HG02798 (cell line): Measurements from ENCODE around the gene AACS.
"Not testable (repeated sequence)": the region's sequence is repeated elsewhere in the genome, so short reads cannot be mapped to it uniquely, and the experiment has no call there.

Experiments
- ATAC-seq: cut with Tn5 transposase; IDR thresholded peaks from one replicate; pipeline ENCODE4 v1.9.1; 2021; ENCODE audit warnings: mild to moderate bottlenecking; ENCODE audit not compliant: unreplicated experiment, poor library complexity

Gene AACS

DNA sequence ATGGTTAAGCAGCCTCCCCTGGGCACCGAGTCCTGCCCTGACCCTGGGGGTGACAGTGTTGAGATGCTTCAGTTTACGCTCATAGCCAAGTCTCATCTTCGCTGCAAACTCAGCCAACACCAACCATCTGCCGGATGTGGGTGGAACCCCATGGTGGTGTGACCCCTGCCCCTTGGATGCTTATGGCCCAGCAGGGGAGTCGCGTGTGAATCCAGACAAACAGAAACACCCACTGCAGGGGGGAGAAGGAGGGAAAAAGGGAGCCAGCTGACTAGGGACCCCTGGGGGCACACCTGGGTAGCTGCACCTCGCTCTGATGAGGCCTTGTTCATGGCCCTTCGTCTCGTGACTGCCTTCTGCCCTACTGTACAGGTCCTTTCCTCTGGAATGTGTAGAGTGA lies 23.8 kb downstream of the AACS start:
- no peak for ATAC-seq

DNA sequence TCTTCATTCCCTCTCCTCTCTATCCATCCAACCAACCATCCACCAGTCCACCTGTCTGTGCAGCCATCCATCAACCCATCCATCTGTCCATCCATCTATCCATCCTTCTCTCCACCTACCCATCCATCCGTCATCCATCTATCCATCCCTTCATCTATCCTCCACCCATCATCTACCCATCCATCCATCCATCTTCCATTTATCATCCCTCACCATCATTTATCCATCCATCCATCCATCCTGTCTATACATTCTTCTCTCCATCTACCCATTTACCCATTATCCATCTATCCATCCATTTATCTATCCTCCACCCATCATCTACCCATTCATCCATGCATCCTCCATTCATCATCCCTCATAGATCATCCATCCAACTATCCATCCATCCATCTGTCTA lies 24.4 kb downstream of the AACS start:
- no peak for ATAC-seq

DNA sequence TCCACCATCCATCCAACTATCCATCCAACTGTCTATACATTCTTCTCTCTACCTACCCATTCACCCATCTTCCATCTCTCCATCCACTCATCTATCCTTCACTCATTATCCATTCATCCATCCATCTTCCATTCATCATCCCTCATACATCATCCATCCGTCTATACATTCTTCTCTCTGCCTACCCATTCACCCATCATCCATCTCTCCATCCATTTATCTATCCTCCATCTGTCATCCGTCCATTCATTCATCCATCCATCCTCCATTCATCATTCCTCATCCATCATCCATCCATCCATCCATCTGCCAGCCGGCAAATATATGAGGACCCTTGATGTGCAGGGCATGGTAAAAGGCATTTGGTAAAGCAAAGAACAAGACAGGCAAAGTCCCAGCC lies 25.2 kb downstream of the AACS start:
- ATAC-seq: no peak

DNA sequence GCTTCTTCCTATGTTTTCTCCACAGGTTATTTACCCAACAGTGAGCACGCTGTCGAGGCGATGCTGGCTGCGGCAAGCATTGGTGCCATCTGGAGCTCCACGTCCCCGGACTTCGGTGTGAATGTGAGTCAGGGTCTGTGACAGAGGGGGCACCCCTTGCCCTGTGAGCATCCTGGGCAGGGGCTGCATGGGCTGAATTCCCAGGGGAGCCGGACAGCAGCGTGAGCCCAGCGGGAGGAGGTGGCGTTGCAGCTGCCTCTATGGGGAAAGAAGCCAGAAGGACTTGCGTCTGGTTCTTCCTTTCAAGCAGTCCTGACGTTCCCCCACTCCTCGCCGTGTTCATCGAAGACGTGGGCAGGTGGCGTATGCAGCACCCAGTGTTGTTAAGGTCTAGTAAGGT lies 26.2 kb downstream of the AACS start:
- no peak for ATAC-seq

DNA sequence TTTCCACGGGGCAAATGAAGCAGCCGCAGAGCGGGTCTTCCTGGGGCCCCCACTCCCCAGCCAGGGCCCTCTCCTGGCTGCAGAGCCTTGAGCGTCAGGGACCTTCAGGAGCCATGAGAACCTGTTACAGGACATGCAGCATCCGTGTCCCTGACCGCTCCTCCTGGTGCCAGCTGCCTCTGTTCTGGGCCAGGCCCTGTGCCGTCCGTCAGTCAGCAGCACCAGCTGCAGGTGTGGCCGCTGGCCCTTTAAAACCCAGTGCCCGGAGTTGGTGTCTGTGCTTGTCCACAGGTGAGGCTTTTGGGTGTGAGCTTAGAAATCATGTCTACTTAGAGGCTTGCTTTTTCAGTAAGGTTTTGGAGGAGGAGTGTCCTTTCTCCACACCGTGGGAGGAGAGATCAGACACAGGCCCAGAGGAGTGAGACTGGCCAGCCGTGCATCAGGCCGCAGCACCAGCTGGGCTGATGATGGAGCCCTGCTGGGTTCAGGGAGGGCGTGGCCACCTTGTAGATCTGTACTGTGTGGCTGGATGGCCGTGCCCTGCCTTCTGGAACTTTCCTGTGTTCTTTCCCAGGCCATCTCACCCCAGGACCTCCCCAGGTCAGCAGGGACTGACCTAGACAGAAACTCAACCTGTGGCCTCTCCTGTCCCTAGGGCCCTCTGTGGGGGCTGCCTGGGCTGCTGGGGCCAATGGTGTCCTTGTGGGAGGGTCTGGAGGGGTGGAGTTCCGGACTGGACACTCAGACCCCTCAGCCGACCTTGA lies 27.1 kb downstream of the AACS start:
- ATAC-seq: no peak

DNA sequence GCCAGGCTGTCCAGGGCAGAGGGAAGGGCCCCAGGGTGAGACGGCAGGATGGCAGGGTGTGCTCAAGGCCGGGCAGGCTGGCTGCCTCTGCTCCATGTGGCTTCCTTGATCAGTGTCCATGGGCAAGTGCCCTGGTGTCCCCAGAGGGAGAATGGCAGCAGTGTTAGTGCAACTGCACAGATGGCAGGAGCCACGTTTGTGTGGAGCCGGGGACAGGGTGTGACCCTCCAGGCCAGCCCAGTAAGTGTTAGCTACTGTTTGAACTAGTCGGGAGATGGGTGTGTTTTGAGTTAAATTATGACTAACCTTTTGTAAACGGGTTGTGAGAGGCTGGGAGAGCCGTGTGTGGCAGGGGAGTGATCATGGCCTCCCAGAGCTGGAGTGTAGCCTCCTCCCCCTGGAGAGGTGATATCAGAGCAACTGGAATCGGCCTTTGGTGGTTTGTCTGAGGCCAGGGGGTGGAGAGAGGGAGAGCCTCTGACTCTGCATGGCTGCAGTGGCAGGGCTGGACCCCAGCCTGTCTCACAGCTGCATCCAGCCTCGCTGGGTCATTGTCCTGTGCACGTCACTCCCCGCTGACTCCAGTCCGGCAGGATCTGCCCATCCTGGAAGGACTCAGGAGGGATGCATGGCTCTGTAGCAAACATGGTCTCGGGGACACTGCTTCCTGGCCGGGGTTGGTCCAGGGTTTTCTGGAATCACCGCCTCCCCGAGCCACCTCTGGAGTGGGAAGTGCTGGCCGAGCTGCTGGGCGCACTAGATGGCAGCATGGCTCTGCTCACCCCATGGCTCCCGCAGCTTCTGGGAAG lies 27.8 kb downstream of the AACS start:
- ATAC-seq: no peak

DNA sequence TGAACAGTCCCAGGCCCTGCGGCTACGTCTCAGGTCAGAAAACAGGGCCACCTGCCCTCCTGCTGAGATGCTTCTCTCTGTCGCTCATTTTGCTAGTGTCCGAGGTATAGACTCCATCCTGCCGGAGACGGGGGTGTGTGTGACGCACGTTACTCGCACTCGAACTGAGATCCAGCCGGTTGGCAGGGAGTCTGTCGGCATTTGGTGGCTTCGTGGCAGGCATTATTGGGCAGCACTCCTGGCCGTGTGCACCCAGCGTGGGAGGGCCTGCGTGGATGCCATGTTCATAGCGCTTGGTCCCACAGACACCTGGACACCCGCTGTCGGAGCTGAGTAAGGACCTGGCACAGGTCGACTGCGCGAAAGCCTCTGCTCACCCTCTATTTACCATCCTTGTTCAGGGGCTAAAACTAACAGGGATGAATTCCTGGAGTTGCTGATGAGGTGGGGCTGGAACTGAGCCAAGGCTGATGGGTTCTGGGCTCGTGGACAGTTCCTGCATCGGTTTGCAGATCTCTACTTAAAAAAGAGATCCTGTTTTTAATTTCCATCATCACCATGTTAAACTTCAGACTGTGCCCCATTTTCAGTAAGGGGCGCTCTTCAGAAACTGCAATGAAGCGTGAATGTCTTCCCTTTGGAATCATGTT lies 28.6 kb downstream of the AACS start:
- ATAC-seq: no peak

DNA sequence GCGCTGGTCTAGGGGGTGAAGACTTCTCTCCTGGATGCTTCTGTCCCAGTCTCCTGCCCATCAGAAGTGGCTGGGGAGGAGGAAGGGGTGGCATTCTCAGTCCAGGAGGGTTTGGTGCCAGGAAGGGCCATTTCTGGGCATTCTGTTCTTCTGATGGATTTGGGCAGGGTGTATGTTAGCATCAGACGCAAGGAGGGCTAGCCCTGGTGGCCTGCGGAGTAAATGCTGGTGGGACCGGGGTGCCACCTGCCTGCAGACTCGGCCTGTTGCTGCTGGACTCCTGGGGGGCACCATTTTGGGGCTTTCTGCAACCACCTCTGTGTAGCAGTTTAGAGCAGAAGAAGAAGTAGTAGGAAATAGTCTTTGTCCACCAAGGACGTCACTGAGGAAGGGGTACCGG lies 31.7 kb downstream of the AACS start:
- ATAC-seq: no peak

DNA sequence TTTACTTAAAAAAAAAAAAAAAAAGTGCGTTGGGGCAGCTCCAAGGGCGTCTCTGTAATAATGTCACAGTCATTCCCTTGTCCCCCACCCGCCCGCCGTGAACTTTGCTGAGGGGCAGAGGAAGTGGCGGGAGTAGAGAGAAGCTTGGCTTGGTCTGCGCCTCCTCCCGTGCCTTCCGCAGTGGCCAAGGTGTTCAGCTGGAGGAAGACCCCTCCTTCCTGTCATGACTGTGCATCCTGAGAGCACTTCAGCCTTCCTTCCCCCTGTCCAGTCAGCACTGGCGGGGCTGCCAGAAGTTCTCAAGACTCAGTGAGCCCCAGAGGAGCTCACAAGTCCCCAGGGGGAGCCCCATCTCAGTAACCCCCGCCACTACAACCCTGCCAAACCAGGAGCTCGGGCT lies 32.2 kb downstream of the AACS start:
- no peak for ATAC-seq

DNA sequence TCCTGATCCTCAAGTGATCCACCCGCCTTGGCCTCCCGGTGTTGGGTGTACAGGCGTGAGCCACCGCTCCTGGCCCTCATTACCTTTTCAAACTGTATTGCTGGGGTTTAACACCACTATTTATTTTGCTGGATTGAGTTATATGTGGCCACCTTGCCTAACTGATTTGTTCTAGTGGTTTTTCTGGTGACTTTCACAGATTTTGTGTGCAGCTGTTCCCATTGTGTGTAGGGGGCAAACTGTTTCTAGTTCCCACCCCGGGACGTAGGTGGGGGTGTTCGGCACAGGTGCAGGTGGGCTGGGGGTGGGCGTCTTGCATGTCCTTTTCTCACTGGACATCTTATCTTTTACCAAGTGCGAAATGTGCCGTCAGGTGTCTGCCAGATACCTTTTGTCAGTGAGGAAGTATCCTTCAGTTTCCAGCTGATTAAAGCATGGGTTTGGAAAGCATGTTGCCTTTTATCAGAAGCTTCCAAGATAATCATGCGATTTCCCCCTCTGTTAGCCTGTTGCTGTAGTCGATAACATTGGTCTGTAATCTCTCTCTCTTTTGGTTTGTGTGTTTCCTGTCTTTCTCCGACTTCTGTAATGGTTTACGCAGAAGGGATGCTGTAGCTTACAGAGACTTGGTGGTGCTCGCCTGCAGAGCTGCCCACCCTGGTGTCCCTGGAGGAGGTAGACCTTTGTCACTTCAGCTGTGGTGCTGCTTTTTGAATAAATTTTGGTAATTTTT lies 33.6 kb downstream of the AACS start:
- no peak for ATAC-seq

DNA sequence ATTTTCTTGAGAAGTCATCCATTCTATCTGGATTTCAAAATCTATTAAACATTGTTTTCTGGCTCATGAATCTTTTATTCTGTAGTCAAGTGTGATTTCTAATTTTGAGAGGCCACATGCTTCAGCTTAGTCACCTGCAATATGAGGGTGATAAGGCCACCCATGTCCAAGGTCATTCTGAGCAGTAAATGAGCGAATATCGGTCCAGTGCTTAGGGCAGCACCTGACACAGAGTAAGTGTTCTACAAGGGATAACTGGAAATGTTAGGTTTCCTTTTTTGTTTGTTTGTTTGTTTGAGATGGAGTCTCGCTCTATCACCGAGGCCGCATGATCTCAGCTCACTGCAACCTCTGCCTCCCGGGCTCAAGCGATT lies 34.2 kb downstream of the AACS start:
- no peak for ATAC-seq

DNA sequence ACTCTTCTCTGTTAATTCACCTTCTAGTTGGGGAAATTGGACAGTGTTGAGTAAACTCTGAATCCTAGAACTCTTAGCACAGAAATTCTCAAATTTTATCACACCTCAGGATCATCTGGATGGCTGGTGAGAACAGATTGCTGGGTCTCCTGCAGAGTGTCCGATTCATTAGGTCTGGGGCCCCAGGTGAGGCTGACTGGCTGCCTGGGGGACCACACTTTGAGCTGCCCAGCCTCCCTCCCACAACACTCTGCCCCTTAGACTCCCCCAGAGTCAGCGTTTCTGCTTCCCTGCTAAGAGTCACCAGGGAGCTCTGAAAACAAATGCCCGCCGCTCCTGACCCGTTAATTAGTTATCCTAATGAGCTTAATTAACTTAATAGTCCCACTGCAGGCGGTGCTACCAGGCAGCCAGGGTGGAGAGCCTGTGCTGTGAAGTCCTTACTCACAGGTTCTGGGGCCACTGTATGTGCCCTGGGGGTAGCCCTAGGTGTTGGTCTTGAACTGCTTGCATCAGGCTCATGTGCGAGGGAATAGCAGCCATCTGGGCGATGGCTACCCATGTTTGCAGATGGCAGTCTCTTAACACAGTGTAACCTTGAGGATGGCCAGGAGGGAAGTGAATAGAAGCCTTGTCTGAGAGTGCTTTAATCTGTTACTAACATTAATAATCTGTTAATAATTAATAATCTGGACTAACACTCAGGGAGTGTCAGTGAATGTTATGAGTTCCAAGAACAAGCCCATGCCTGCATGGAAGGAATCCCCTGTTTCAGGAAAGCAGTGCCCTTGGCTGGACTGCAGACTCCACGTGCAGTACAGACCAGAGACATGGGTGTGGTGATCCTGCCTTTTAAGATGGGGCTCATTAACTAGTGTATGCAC lies 35.6 kb downstream of the AACS start:
- ATAC-seq: no peak

DNA sequence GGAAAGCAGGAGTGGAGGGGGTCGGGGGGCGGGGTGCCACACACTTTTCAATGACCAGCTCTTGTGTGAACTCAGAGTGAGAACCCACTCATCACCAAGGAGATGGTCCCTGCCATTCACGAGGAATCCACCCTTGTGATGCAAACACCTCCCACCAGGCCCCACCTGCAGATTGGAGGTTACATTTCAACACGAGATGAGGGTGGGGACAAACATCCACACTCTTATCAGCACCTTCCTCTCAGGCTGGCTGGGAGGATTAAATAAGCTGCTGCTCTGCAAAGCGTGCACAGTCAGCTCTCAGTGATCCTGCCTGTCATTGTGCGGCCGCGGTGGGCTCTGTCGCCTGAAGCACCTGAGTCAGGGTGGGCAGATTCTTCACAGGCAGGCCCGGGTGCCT lies 39.7 kb downstream of the AACS start:
- no peak for ATAC-seq

DNA sequence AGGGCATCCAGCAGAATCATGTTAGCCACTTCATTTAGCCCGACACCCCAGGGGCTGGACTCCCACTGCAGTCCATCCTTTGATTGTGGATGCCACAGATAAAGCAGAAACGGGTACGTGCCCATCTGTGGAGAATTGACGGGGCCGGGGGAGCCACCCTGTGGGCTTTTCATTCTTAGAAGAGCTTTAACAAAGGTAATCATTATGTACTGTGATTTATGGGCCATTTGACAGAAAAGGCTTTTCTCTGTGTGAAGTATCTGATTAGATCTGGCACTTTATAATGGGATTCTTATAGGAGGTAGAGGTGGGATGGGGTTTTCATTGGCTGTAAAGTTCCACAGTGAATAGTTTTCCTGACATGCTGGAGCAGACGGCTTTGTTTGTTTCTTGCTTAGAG lies 40.4 kb downstream of the AACS start:
- ATAC-seq: no peak

DNA sequence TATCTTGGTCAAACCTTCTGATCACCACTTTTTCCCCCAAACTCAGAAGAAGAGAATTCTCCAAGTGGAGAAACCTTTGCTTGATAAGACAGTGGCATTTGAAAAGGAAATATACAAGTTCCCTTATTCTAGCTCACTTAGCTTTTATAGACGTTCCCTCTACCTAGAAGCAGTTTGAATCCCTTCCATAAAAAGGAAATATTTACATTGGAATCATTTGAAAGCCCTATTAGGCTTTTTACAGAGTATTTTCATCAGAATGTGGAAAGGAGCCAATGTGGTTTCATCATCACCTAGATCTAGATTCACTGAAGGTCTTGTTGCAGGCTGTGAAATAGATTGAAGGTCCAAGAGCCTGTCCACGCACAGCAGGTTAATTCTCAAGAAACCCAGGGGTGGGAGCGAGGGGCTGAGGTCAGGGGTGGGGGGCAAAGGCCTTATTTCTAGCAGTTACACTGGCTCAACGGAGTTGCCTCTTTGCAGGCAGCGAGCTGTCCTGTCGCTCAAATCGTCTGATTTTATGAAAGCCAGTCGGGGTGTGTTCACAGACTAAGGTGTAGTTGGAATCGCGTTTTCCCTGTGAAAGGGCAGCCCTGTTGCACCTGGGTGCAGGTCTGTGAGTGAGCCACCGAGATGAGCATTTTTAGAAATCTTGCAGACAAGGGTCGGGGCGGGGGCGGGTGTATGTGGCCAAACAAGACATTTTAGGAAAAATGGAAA lies 45.6 kb downstream of the AACS start:
- no peak for ATAC-seq

DNA sequence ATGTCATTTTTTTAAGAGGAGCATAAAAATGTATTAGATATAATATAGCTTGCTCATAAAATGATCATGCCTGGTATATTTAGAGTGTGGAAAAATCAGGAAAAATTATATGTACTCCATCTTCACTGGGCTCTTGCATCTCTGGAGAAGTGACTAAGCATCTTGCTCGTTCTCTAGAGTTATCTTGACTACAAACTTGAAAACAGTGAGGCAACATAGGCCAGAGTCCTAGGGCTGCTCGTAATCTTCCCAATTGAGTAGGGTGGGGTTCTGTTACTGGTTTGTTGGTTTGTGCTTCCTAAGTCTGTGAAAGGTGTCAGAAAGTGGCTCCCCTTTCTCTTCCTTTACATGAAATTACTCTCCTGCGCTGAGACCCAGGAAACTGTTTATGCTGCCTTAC lies 46.2 kb downstream of the AACS start:
- ATAC-seq: no peak

DNA sequence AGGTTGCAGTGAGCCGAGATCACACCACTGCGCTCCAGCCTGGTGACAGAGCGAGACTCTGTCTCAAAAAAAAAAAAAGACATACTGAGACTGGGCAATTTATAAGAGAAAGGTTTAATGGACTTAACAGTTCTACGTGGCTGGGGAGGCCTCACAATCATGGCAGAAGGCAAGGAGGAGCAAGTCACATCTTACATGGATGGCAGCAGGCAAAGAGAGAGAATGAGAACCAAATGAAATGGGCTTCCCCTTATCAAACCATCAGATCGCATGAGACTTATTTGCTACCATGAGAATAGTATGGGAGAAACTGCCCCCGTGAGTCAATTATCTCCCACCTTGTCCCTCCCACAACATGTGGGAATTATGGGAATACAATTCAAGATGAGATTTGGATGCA lies 47.4 kb downstream of the AACS start:
- not testable (repeated sequence) for ATAC-seq

DNA sequence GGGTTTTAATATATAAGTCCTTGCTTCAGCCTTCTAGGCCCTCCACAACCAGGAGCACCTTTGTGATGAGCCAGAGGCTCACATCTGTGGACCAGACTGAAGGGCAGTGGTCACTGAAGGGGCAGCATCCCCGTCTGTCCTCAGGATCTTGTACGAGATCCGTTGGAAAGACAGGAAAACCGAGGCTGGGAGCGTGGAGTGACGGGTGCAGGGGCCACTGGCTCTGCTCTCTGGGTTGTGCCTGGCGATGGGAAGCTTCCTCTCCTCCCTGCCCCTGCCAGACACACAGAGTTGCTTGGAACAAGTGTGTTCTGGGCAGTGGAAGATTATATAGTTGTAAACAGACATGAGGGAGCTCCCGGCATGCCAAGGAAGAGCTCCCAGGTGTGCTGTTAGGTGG lies 48.0 kb downstream of the AACS start:
- no peak for ATAC-seq

DNA sequence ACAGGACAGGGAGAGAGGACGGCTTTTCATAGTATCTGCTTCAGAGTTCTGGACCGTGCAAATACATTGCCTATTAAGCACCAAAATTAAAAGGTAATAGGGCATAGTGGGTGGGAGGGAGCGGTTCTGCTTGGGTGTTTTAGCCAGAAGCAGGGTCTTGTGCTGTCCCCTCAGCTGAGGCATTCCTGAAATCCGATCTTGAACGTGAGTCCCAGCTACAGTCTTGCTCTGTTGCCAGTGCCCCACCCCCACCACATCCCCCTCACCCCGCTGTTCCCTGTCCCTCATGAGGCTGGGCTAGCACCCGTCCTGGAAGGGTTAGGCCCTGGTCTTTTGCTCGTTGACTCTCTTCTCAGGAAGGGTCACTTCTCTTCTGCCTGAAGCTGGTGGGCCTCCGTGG lies 48.6 kb downstream of the AACS start:
- ATAC-seq: no peak
